22Rv1 (cell line): Measurements from ENCODE around the gene FLNB.

ENCODE experiments used
- H3K27ac ChIP-seq: fragments of 450-650 bp; 2 replicates; pipeline ENCODE4 v1.5.1; 2017
- ZFX ChIP-seq: fragments of 450-650 bp; IDR thresholded peaks from 2 replicates; pipeline ENCODE4 v1.6.1; 2017; ENCODE audit warnings: antibody characterized with exemption, borderline replicate concordance
- TF ChIP-seq, protein P1 (sequence below): fragments of 450-650 bp; IDR thresholded peaks from 2 replicates; pipeline ENCODE4 v1.5.1; 2017; ENCODE audit warnings: mild to moderate bottlenecking

FLNB gene

DNA sequence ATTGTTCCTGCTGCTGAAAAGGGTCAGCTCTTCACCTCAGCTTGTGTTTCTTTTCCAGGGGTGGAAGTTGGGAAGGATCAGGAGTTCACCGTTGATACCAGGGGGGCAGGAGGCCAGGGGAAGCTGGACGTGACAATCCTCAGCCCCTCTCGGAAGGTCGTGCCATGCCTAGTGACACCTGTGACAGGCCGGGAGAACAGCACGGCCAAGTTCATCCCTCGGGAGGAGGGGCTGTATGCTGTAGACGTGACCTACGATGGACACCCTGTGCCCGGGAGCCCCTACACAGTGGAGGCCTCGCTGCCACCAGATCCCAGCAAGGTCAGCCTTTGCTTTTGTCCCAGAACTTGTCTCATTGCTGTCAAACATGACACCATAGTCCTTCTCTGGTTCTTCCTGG is 113.0 kb downstream of the FLNB start:
- TF ChIP-seq, protein P1, sequence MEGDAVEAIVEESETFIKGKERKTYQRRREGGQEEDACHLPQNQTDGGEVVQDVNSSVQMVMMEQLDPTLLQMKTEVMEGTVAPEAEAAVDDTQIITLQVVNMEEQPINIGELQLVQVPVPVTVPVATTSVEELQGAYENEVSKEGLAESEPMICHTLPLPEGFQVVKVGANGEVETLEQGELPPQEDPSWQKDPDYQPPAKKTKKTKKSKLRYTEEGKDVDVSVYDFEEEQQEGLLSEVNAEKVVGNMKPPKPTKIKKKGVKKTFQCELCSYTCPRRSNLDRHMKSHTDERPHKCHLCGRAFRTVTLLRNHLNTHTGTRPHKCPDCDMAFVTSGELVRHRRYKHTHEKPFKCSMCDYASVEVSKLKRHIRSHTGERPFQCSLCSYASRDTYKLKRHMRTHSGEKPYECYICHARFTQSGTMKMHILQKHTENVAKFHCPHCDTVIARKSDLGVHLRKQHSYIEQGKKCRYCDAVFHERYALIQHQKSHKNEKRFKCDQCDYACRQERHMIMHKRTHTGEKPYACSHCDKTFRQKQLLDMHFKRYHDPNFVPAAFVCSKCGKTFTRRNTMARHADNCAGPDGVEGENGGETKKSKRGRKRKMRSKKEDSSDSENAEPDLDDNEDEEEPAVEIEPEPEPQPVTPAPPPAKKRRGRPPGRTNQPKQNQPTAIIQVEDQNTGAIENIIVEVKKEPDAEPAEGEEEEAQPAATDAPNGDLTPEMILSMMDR = no peak
- TF ChIP-seq ZFX = no peak
- peak overlapping the region; percentile 50; the same call in 1 of the 2 replicates for H3K27ac ChIP-seq

DNA sequence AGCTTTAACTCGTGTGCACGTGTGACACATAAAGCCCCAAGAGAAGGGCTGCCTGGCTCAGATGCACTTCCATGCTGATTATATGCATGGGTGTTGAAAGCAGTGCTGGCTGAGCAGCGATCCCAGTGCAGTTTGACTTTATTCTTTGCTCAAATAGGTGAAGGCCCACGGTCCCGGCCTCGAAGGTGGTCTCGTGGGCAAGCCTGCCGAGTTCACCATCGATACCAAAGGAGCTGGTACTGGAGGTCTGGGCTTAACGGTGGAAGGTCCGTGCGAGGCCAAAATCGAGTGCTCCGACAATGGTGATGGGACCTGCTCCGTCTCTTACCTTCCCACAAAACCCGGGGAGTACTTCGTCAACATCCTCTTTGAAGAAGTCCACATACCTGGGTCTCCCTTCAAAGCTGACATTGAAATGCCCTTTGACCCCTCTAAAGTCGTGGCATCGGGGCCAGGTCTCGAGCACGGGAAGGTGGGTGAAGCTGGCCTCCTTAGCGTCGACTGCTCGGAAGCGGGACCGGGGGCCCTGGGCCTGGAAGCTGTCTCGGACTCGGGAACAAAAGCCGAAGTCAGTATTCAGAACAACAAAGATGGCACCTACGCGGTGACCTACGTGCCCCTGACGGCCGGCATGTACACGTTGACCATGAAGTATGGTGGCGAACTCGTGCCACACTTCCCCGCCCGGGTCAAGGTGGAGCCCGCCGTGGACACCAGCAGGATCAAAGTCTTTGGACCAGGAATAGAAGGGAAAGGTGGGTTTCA is 114.9 kb downstream of the FLNB start:
- TF ChIP-seq ZFX = no peak
- TF ChIP-seq, protein P1 = no peak
- H3K27ac ChIP-seq = no peak overlapping the region

DNA sequence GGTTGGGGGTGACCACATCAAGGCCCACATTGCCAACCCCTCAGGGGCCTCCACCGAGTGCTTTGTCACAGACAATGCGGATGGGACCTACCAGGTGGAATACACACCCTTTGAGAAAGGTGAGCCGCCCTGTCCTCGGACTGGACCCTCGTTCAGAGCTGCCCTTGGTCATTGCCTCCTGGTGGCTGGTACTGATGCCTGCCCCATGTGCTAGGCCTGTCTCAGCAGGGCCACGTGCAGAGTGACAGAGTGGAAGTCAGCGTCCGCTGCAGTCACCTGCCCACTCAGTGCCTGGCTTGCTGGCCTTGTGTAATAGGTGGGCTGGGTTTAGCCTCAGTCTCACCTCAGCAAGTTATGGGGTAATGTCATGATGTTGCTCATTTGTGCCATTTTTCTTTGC is 116.2 kb downstream of the FLNB start:
- no peak overlapping the region for H3K27ac ChIP-seq
- TF ChIP-seq, protein P1 = no peak
- TF ChIP-seq ZFX = no peak

DNA sequence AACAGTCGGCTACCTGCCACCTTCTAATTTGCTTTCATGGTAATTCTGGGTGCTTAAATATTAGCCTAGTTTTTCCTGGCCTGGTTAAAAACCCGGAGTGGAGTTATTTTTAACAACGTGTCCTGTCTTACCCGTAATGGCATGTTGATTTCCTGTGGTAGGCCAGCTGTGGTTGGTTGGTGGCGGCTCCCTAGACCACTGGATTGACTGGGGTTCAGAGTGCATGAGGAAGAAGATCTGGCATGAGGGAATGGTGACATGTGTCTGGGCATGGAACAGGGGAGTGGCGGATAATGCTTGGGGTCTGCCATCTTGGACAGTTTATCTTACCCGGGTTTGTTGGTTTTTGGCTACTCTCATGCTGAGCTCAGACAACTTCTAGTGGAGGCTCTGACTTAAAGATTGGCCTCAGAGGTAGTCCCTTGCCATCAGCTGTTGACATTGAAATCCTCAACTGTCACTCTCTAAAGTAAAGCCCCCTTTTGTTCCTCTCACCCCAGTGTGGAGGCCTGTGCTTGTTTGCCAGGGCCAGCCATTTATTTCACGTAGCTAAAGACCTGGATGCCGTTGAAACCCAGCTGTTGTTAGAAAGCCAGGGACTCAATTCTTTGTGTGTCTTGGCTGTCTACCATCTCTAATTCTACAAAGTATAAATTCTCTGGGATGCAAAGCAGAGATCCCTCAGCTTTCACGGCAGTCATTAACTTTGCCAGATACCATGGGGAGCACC is 121.0 kb downstream of the FLNB start:
- no peak overlapping the region for H3K27ac ChIP-seq

DNA sequence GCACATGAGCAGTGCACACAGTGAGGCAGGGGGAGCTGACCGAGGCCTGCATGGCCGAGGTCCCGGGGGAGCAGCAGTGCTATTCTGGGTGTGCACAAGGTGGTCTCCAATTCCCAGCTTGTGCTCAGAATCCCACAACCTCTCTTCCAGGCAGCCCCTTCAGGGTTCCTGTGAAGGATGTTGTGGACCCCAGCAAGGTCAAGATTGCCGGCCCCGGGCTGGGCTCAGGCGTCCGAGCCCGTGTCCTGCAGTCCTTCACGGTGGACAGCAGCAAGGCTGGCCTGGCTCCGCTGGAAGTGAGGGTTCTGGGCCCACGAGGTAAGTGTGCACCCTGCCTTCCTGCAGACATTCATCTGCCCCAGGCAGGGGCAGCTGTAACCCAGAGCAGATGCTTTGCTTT is 122.4 kb downstream of the FLNB start:
- no peak overlapping the region for H3K27ac ChIP-seq
- TF ChIP-seq, protein P1 = no peak
- no peak for TF ChIP-seq ZFX

More for the DNA sequence above, 121.0 kb downstream of the FLNB start:
- TF ChIP-seq ZFX = no peak
- TF ChIP-seq, protein P1 = no peak

DNA sequence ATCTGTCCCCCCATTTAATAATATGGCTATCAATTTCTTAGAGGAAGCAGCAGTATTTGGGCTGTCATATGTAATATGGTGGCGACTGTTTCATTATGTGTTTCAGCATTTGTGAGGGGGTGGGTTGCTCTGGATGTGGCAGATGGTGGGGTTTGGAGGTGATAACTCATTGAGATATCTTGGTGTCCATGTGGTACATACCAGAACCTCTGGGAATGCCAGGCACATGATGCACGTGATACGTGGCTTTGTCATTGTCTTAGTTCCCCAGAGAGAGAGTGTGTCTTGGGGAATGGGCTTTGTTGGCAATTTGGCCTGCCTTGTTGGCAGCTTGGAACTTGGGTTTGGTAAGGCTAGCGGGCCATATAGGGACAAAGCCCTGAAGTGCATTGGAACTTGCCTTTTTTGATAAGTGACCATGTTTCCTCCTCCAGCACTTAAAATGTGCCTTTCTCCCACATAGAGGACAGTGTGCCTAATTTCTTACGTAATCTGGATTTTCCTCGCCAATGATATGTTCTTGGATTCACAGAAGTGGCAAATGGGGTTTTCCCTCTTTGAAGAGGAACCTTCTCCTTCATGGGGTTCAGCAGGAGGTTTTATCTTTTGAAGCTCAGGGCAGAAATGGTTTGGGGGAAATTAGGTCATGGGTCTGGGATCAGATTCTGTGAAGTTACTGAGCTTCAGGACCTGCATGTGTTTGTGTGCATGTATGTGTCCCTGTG is 123.0 kb downstream of the FLNB start:
- H3K27ac ChIP-seq = no peak overlapping the region
- TF ChIP-seq, protein P1 = no peak

DNA sequence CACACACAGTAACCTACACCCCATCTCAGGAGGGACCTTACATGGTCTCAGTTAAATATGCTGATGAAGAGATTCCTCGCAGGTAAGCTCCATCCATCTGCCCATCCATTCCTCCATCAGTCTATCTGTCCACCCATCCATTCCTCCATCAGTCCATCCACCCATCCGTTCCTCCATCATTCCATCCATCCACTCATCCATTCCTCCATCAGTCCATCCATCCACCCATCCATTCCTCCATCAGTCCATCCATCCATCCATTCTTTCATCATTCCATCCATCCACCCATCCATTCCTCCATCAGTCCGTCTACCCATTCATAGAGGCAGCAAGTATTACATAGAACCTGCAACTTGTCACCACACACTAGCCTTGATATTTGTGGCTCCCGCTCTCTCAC is 124.6 kb downstream of the FLNB start:
- TF ChIP-seq ZFX = no peak
- TF ChIP-seq, protein P1 = no peak

More for the DNA sequence above, 124.6 kb downstream of the FLNB start:
- H3K27ac ChIP-seq = no peak overlapping the region
